Measurements from ENCODE around the gene ACOX1.

DNA sequence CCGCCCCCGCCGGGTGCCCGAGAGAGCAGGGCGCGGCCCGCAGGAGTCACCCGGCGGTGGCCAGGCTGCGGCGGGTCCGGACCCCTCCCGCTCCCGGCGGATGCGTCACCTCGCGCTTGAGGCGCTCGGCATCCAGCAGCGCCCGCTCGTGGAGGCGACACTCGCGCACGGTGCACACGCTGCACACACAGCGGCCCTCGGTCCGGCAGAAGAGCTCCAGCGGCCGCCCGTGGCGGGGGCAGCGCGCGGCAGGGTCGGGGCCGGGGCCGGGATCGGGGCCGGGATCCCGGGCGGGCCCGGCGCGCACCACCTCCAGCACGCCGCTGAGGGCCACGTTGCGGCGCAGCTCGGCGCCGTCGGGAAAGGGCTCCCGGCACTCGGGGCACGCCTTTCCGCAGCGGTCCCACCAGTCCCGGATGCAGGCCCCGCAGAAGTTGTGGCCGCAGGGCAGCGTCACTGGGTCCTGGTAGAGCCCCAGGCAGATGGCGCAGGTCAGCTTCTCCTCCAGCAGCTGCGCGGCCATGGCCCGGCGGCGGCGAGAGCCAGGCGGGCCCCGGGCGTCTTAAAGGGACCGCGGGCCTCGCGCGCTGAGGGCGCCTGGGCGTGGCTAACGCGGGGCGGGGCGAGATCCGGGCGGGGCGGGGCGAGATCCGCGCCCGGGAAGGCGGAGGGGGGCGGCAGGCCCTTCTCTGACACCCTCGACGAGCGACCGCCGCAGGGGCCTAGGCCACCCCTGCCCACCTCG, 82.4 kb downstream of the ACOX1 start, which contains the start of gene TRIM65:
- TF ChIP-seq CTCF (IDR thresholded peaks at IDR 0.05) (peak; percentile 41 to 82 (median 58)), POLR2A (IDR thresholded peaks at IDR 0.05) (peak in 1 of 2 donors; percentile 77), EP300 (IDR thresholded peaks at IDR 0.05) (peak in 1 of 2 donors; percentile 81)
